CD4-positive, alpha-beta memory T cell (primary cell): ENCODE data around the gene HSPA4L. TPM values are rescaled to one million over a fixed set of nuclear protein-coding genes. Genes with fewer than 3 reads are reported as not detected.

Source experiments
- CTCF ChIA-PET: fragments of 350-600 bp; sonication (Branson Sonifier 250); formaldehyde crosslinking; loops from one replicate; lab custom pipeline; 2021; ENCODE audit warnings: inconsistent platforms; ENCODE audit not compliant: partially characterized antibody; lab: Charles Lee
- POLR2A ChIA-PET: fragments of 350-600 bp; sonication (Branson Sonifier 250); formaldehyde crosslinking; loops from one replicate; lab custom pipeline; 2021; ENCODE audit not compliant: partially characterized antibody; lab: Charles Lee
- DNase-seq, 5 donors: peaks; one replicate each; pipeline versions ENCODE4 v3.0.0 to v3.0.0-alpha.2; 2020 to 2022; ENCODE audit warnings: mixed read lengths in 1 of 5
- H3K27ac ChIP-seq: one replicate; pipeline ENCODE4 v1.7.0; 2013; ENCODE audit warnings: low read depth, low read length
- H3K27me3 ChIP-seq: 2 replicates; pipeline ENCODE4 v1.7.0; 2013; ENCODE audit warnings: mild to moderate bottlenecking, low read length, moderate library complexity; ENCODE audit not compliant: insufficient read depth
- H3K36me3 ChIP-seq: 2 replicates; pipeline ENCODE4 v1.7.0; 2013; ENCODE audit warnings: mild to moderate bottlenecking, low read length, moderate library complexity; ENCODE audit not compliant: insufficient read depth
- H3K4me1 ChIP-seq: 2 replicates; pipeline ENCODE4 v1.7.0; 2013; ENCODE audit warnings: mild to moderate bottlenecking, low read length, moderate library complexity; ENCODE audit not compliant: insufficient read depth
- H3K4me3 ChIP-seq, 2 donors: one replicate each; pipeline ENCODE4 v1.7.0; 2013; ENCODE audit warnings: low read length in 2 of 2, mild to moderate bottlenecking in 1 of 2
- H3K9me3 ChIP-seq, 2 donors: one replicate each; pipeline ENCODE4 v1.7.0; 2013; ENCODE audit warnings: low read length in 2 of 2, control low read depth in 1 of 2; ENCODE audit not compliant: control insufficient read depth in 1 of 2
- H3K27ac Mint-ChIP-seq, 7 donors: one replicate each; pipeline ENCODE4 v1.8.0; 2020 to 2021; ENCODE audit warnings: mixed read lengths in 7 of 7, mild to moderate bottlenecking in 6 of 7, inconsistent platforms in 3 of 7, moderate library complexity in 3 of 7
- H3K27me3 Mint-ChIP-seq, 2 donors: one replicate each; pipeline ENCODE4 v1.8.0; 2020 to 2021; ENCODE audit warnings: mixed read lengths in 2 of 2
- H3K36me3 Mint-ChIP-seq, 2 donors: one replicate each; pipeline ENCODE4 v1.8.0; 2020 to 2021; ENCODE audit warnings: mixed read lengths in 2 of 2, inconsistent platforms in 1 of 2, mild to moderate bottlenecking in 1 of 2
- H3K4me1 Mint-ChIP-seq, 4 donors: one replicate each; pipeline ENCODE4 v1.8.0; 2020 to 2021; ENCODE audit warnings: mixed read lengths in 4 of 4, mild to moderate bottlenecking in 1 of 4
- H3K4me3 Mint-ChIP-seq, 8 donors: one replicate each; pipeline ENCODE4 v1.8.0; 2020 to 2021; ENCODE audit warnings: mixed read lengths in 8 of 8, mild to moderate bottlenecking in 7 of 8, moderate library complexity in 6 of 8, inconsistent platforms in 3 of 8
- H3K9me3 Mint-ChIP-seq, 8 donors: one replicate each; pipeline ENCODE4 v1.8.0; 2020 to 2021; ENCODE audit warnings: mixed read lengths in 8 of 8, mild to moderate bottlenecking in 5 of 8, inconsistent platforms in 3 of 8, moderate library complexity in 1 of 8
- intact Hi-C: fragments of 100-400 bp; cut with micrococcal nuclease; formaldehyde crosslinking; loops from one replicate; pipeline ENCODE4 v1.15.1; 2023
- polyA plus RNA-seq, 2 donors: library from polyadenylated mRNA; unstranded; fragments of 300-500 nt; fragmentation: Illumina TruSeq; gene quantifications; one replicate each; pipeline ENCODE4 v1.2.3, GENCODE V29; 2021
- total RNA-seq, 2 experiments: library from RNA; stranded (reverse); gene quantifications; one replicate each; pipeline ENCODE4 v1.2.3, GENCODE V29; 2021

The HSPA4L gene
- total RNA-seq (not detected), polyA plus RNA-seq (not detected)

GRCh38 chr4:127782275-127783025 is at the start of gene HSPA4L:
Gene HSPA4L, plus strand, starts transcription at chr4:127782322. Its CDS starts 229 bp downstream, at chr4:127782551.
- peak within 1 kb of the TSS; percentile 57 to 81 for H3K4me3 ChIP-seq
- POLR2A ChIA-PET: no interaction called here
- Mint-ChIP-seq H3K9me3 (peaks cover 0 to 2% (median 0%) of the 10 kb centered on the region in 8 donors), H3K4me1 (peaks cover 10 to 24% (median 17%) of the 10 kb centered on the region in 4 donors), H3K27ac (peak within 1 kb of the TSS in 5 of 7 donors; percentile 29 to 89 (median 49)), H3K36me3 (no peaks in the 10 kb centered on the region), H3K27me3 (peaks cover 38 to 51% of the 10 kb centered on the region in 2 donors), H3K4me3 (peak within 1 kb of the TSS; percentile 88 to 96 (median 92))
- CTCF ChIA-PET: no interaction called here
- intact Hi-C loops: loop anchor here (5.0 kb wide), 1 partner anchor 185 kb away; the partner anchor contains the start of genes ABHD18 and MFSD8
- H3K4me1 ChIP-seq: peaks cover 11% of the 10 kb centered on the region
- no peak within 1 kb of the TSS for H3K27ac ChIP-seq
- H3K27me3 ChIP-seq: peaks cover 16% of the 10 kb centered on the region
- no peaks in the 10 kb centered on the region for H3K36me3 ChIP-seq
- H3K9me3 ChIP-seq: no peaks in the 10 kb centered on the region
- peak; percentile 24 to 34 (median 30) for DNase-seq

- H3K9me3 ChIP-seq: no peaks in the 10 kb centered on the region
- intact Hi-C loops: no loop called here
- no peak overlapping the region for H3K27ac Mint-ChIP-seq
- H3K4me3 ChIP-seq: no peak overlapping the region
- no peak overlapping the region for H3K27ac ChIP-seq
- no peaks in the 10 kb centered on the region for H3K36me3 ChIP-seq
- no peaks in the 10 kb centered on the region for H3K4me1 Mint-ChIP-seq
- no peaks in the 10 kb centered on the region for H3K27me3 ChIP-seq
- H3K4me3 Mint-ChIP-seq: no peak overlapping the region
- H3K9me3 Mint-ChIP-seq: no peaks in the 10 kb centered on the region
- H3K36me3 Mint-ChIP-seq: no peaks in the 10 kb centered on the region
- peak in 1 of 5 donors; percentile 1 for DNase-seq
- no peaks in the 10 kb centered on the region for H3K4me1 ChIP-seq
- ChIA-PET POLR2A (no interaction called here), CTCF (interaction anchor here (2.0 kb wide), 1 partner anchor 9 kb away, joined by 5 read pairs; no protein-coding TSS in a partner anchor)
- H3K27me3 Mint-ChIP-seq: peaks cover 0 to 1% of the 10 kb centered on the region in 2 donors
Measured at GRCh38 chr4:127732623-127733328, 49.3 kb upstream of the HSPA4L start.

GRCh38 chr4:127734976-127735375 is 47.1 kb upstream of the HSPA4L start:
- POLR2A ChIA-PET: no interaction called here
- Histone ChIP-seq H3K9me3 (no peaks in the 10 kb centered on the region), H3K27ac (no peak overlapping the region), H3K4me3 (no peak overlapping the region), H3K4me1 (no peaks in the 10 kb centered on the region), H3K36me3 (no peaks in the 10 kb centered on the region), H3K27me3 (no peaks in the 10 kb centered on the region)
- Mint-ChIP-seq H3K27me3 (peaks cover 0 to 1% of the 10 kb centered on the region in 2 donors), H3K27ac (no peak overlapping the region), H3K36me3 (no peaks in the 10 kb centered on the region), H3K4me3 (no peak overlapping the region), H3K9me3 (no peaks in the 10 kb centered on the region), H3K4me1 (no peaks in the 10 kb centered on the region)
- intact Hi-C loops: no loop called here
- CTCF ChIA-PET: no interaction called here
- DNase-seq: no peak

- H3K36me3 Mint-ChIP-seq: no peaks in the 10 kb centered on the region
- no peaks in the 10 kb centered on the region for H3K27me3 ChIP-seq
- no peak overlapping the region for H3K27ac ChIP-seq
- no peaks in the 10 kb centered on the region for H3K9me3 ChIP-seq
- DNase-seq: no peak
- H3K4me3 Mint-ChIP-seq: no peak overlapping the region
- H3K4me3 ChIP-seq: no peak overlapping the region
- ChIA-PET POLR2A (no interaction called here), CTCF (no interaction called here)
- H3K27ac Mint-ChIP-seq: no peak overlapping the region
- intact Hi-C loops: no loop called here
- no peaks in the 10 kb centered on the region for H3K4me1 Mint-ChIP-seq
- H3K4me1 ChIP-seq: no peaks in the 10 kb centered on the region
- H3K9me3 Mint-ChIP-seq: peaks cover 0 to 3% (median 0%) of the 10 kb centered on the region in 8 donors
- no peaks in the 10 kb centered on the region for H3K36me3 ChIP-seq
- peaks cover 0 to 3% of the 10 kb centered on the region in 2 donors for H3K27me3 Mint-ChIP-seq
Measured at GRCh38 chr4:127737295-127737694, 44.8 kb upstream of the HSPA4L start.

- peaks cover 2 to 7% of the 10 kb centered on the region in 2 donors for H3K27me3 Mint-ChIP-seq
- Histone ChIP-seq H3K4me3 (no peak overlapping the region), H3K27me3 (no peaks in the 10 kb centered on the region), H3K9me3 (no peaks in the 10 kb centered on the region), H3K27ac (no peak overlapping the region), H3K36me3 (no peaks in the 10 kb centered on the region), H3K4me1 (no peaks in the 10 kb centered on the region)
- H3K4me1 Mint-ChIP-seq: no peaks in the 10 kb centered on the region
- ChIA-PET CTCF (no interaction called here), POLR2A (no interaction called here)
- peaks cover 0 to 6% (median 0%) of the 10 kb centered on the region in 8 donors for H3K9me3 Mint-ChIP-seq
- H3K36me3 Mint-ChIP-seq: no peaks in the 10 kb centered on the region
- no peak for DNase-seq
- H3K27ac Mint-ChIP-seq: no peak overlapping the region
- intact Hi-C loops: no loop called here
- H3K4me3 Mint-ChIP-seq: no peak overlapping the region
Measured at GRCh38 chr4:127741247-127741646, 40.9 kb upstream of the HSPA4L start.

- CTCF ChIA-PET: interaction anchor here (0.9 kb wide), 1 partner anchor 9 kb away, joined by 3 read pairs; no protein-coding TSS in a partner anchor
- no peaks in the 10 kb centered on the region for H3K4me1 Mint-ChIP-seq
- no peak for DNase-seq
Measured at GRCh38 chr4:127747883-127748282, 34.2 kb upstream of the HSPA4L start.

GRCh38 chr4:127748957-127749356 is 33.2 kb upstream of the HSPA4L start:
- POLR2A ChIA-PET: no interaction called here
- CTCF ChIA-PET: no interaction called here
- H3K36me3 Mint-ChIP-seq: peaks cover 0 to 2% of the 10 kb centered on the region in 2 donors

More at GRCh38 chr4:127747883-127748282, 34.2 kb upstream of the HSPA4L start:
- Histone ChIP-seq H3K27ac (no peak overlapping the region), H3K9me3 (no peaks in the 10 kb centered on the region), H3K4me3 (no peak overlapping the region), H3K4me1 (no peaks in the 10 kb centered on the region), H3K36me3 (no peaks in the 10 kb centered on the region), H3K27me3 (no peaks in the 10 kb centered on the region)
- no peak overlapping the region for H3K27ac Mint-ChIP-seq
- H3K27me3 Mint-ChIP-seq: peaks cover 5 to 9% of the 10 kb centered on the region in 2 donors
- H3K4me3 Mint-ChIP-seq: no peak overlapping the region
- intact Hi-C loops: no loop called here
- H3K9me3 Mint-ChIP-seq: peaks cover 0 to 19% (median 11%) of the 10 kb centered on the region in 8 donors
- peaks cover 0 to 2% of the 10 kb centered on the region in 2 donors for H3K36me3 Mint-ChIP-seq
- POLR2A ChIA-PET: no interaction called here

More at GRCh38 chr4:127748957-127749356, 33.2 kb upstream of the HSPA4L start:
- H3K9me3 Mint-ChIP-seq: peaks cover 0 to 19% (median 11%) of the 10 kb centered on the region in 8 donors
- Histone ChIP-seq H3K27me3 (no peaks in the 10 kb centered on the region), H3K9me3 (no peaks in the 10 kb centered on the region), H3K4me3 (no peak overlapping the region), H3K4me1 (no peaks in the 10 kb centered on the region), H3K27ac (no peak overlapping the region), H3K36me3 (no peaks in the 10 kb centered on the region)
- H3K4me1 Mint-ChIP-seq: no peaks in the 10 kb centered on the region
- peaks cover 5 to 9% of the 10 kb centered on the region in 2 donors for H3K27me3 Mint-ChIP-seq
- H3K27ac Mint-ChIP-seq: no peak overlapping the region
- DNase-seq: no peak
- H3K4me3 Mint-ChIP-seq: no peak overlapping the region
- intact Hi-C loops: no loop called here
